Mesenteric fat pad (tissue), 1 donor: Measurements from ENCODE around the gene ARPC1B. TPM values are rescaled to one million over a fixed set of nuclear protein-coding genes. Genes with fewer than 3 reads are reported as not detected.
"Not testable (repeated sequence)": the region's sequence is repeated elsewhere in the genome, so short reads cannot be mapped to it uniquely, and the experiment has no call there.

ENCODE experiments used
- DNase-seq: peaks from one replicate; pipeline ENCODE4 v3.0.0-alpha.2; 2020; ENCODE audit warnings: low spot score
- long read RNA-seq: library from polyadenylated mRNA; unstranded; transcript quantifications from one replicate; pipeline ENCODE4 v2.0.0, GENCODE V29; 2020
- total RNA-seq: library from RNA; stranded (reverse); fragmentation: NEBNext Ultra II Directional; extraction: Animal tissue kit (Norgen Biotek cat#: 25700); gene quantifications from one replicate; pipeline ENCODE4 v1.2.1, GENCODE V29; 2021
- donor health status: DM: yes; HTN: yes; CAD: no.

The ARPC1B gene
- total RNA-seq: 159 TPM
- long read RNA-seq, transcript ARPC1B-207 (11 exons, 1,509 nt): minor isoform, 28 of 1,037 reads
- long read RNA-seq, transcript ARPC1B-213 (11 exons, 1,505 nt): minor isoform, 37 of 1,037 reads
- long read RNA-seq, transcript ARPC1B-222 (11 exons, 1,669 nt): minor isoform, 34 of 1,037 reads
- long read RNA-seq, transcript ARPC1B-201 (10 exons, 1,564 nt): major isoform, 760 of 1,037 reads
- long read RNA-seq, partial matches to known transcripts: 63 of 1,037 reads
- long read RNA-seq, other reads (novel, unspliced or antisense): 93 of 1,037 reads

DNA sequence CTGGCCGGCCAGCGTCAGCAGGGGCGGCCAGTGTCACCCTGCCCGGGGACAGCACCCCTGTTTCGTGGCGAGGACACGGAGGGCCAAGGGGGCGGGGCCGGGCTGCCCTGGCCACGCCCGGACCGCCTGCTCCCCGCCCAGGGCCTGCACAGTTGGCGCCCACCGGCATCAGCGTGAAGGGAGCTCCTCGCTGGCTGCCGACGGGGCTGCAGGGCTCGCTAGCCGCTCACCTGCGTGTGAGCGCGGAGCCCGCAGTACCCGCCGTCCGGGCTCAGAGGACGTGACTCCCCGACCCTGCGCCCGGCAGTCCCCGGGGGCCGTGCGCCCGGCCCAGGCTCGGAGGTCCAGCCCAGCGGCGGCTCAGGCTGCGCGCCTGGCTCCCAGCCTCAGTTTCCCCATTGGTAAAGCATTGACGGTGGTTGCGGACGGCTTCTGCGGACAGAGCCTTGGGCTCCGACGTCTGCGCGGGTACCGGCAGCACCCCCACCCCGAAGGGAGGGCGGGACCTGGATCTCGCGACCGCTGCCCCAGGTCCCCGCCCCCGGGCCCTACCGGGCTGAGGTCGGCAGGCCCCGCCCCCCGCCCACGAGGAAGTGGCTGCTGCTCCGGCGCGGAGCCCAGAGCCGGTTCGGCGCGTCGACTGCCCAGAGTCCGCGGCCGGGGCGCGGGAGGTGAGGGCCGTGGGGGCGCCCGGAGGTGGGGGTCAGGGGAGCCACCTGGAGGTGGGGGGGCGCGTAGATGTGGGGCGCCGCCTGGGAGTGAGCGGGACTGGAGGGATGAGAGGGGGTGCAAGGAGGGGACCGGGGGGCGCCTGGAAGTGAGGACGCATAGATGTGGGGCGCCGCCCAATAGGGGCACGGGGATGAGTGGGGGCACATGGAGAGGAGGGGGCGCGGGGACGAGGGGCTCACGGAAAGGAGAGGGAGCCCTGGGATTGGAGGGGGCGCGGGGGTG is at the start of gene ARPC1B:
TSS of gene ARPC1B (plus strand) at position 620 of the 954 bp plus-strand sequence. CDS start 10,985 bp downstream, outside the sequence.
- DNase-seq: peak; percentile 96

DNA sequence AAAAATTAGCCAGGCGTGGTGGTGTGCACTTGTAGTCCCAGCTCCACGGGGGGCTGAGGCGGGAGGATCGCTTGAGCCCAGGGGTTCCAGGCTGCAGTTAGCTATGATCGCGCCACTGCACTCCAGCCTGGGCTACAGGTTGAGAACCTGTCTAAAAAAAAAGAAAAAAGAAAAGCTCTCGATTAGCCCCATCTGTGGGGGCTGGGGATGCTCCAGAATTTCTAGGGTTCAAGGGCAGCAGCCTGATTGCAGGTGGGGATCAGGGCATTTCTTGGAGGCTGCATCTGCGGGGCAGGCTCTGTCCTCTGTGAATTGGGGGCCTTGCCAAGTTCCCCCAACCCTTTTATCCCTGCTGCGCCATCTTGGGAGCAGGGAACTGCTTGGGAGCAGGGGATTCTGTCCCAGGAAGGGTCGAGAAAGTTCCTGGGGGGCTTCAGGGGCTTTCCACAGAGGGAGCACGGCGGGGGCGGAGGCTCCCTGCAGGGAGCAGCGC is 49.5 kb upstream of the ARPC1B start:
- peak; percentile 81 for DNase-seq

DNA sequence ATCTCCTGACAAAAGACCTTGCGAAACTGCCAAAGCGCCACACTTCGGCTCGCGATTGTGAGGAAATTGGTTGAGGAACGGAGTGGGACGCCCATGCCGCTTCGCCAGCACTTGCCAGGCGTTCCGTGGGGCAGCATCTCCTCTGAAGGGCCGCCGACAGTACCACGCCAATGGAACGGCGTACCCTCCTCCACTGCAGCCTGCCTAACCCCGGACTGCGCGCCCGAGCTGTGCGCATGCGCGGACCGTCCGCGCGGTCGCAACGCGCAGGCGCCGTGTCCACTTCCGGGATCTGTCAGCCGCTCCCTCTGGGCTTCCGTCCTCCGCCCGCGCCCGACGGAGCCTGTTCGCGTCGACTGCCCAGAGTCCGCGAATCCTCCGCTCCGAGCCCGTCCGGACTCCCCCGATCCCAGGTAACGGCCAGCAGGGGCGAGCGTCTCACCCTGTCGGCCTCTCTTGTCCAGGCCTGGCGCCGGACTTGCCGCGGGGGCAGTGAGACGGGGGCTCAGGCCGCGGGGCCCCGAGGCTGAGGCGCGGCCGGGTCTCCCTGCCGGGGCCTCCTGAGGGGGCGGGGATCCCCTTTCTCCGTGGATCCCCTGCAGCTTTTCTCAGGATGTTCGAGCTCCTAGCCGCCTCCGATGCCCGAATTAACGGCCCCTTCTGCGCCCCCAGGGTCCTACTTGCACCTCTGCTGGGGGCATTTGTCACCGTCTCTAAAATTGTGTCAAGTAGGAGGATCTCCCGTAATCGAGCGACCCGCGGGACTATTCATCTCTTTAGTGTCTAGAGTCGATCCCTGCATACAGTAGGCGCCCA is 48.7 kb upstream of the ARPC1B start, which contains the start of gene ARPC1A:
TSS of gene ARPC1A (plus strand) at position 307 of the 816 bp plus-strand sequence. CDS start 7,456 bp downstream, outside the sequence.
- DNase-seq: peak; percentile 97

- peak; percentile 26 for DNase-seq
Measured at GRCh38 chr7:99326408-99326782, 48.1 kb upstream of the ARPC1B start.

GRCh38 chr7:99330314-99330961 is 44.1 kb upstream of the ARPC1B start:
- not testable (repeated sequence) for DNase-seq

DNA sequence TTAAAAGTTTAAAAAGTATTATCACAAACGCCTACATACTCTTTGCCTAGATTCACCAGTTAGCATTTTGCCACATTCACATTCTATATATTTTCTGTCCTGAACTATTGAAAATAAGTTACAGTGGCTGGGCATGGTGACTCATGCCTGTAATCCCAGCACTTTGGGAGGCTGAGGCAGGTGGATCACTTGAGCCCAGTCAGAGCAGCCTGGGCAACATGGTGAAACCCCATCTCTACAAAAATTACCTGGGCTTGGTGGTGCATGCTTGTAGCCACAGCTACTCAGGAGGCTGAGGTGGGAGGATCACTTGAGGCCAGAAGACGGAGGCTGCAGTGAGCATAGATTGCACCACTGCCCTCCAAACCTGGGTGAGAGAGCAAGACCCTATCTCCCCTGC is 43.5 kb upstream of the ARPC1B start:
- DNase-seq: no peak

DNA sequence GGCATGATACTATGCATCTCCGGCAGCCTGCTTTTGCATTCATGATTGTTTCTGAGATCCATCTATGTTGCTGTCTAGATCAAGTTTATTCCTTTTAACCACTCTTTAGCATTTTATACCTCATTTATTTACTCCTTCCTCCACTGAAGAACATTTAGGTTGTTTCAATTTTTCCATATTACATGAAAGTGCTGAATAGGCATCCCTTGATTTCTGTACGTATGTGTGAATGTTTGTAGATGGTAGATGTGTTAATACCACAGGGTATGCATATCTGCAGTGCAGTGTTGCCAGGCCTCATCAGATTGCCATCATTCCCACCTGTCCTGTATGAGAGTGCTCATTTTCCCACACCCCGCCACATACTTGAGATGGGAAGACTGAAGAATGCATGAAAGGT is 34.9 kb upstream of the ARPC1B start:
- no peak for DNase-seq

DNA sequence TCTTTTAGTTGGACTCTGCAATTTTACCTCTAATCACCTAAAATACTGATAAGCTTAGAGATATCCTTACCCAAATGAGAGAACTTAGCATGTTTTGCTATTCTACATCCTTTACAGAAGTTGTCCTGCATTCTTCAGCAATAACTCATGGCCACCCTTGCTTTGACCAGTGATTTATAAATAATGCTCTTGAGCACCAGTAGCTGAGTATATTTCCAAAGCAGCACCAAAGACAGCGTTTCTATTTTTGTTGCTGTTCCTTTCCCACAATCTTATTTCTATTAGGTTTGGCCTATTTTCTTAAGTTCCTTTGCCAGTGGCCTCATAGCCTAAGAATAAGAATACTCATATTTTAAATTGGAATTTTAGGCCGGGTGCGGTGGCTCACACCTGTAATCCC is 33.9 kb upstream of the ARPC1B start:
- no peak for DNase-seq

DNA sequence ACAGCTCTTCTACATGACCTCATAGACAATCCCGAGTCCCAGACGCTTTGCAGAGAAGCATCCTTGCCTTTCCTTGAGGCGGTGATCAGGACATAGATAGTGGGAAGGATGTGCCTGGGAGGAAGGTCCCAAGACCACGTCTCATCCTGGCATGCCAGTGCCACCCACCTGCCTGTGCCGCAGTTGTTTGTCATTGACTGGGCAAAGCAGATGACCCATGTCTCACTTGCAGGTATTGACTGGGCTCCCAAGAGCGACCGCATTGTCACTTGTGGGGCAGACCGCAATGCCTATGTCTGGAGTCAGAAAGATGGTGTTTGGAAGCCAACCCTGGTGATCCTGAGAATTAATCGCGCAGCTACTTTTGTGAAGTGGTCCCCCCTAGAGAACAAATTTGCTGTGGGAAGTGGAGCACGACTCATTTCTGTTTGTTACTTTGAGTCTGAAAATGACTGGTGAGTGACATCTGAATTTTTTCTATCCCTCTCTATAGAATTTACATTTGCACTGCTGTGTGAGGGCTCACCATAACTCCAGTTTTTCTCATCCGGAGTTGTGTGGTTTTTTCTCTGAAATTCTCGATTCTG is 30.4 kb upstream of the ARPC1B start:
- DNase-seq: no peak

- DNase-seq: peak; percentile 18
Measured at GRCh38 chr7:99350641-99351040, 23.9 kb upstream of the ARPC1B start.

DNA sequence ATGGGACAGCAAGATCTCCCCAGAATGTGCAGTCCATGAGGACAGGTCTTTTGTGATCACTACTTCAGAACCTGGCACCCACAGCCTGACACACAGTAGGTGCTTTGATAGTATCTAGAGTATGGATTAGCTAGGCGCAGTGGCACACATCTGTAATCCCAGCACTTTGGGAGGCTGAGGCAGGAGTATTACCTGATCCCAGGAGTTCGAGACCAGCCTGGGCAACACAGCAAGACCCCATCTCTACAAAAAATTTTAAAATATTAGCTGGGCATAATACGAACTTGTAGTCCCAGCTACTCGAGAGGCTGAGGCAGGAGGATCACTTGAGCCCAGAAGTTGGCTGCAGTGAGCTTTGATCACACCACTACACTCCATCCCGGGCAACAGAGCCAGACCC is 22.3 kb upstream of the ARPC1B start:
- peak; percentile 33 for DNase-seq

DNA sequence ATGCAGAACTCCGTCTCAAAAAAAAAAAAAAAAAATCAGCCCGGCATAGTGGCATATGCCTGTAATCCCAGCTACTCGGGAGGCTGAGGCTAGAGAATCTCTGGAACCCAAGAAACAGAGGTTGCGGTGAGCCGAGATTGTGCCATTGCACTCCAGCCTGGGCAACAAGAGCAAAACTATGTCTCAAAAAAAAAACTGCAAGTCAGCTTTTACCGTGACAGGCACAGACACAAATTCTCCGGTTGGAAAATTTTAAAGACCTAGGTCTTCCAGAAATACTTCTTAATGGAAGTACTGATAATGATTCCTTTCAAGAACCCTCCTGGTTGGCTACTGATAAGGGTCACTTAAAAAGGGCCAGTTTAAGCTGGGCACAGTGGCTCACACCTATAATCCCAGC is 19.4 kb upstream of the ARPC1B start:
- DNase-seq: peak; percentile 18

GRCh38 chr7:99357701-99358490 is 16.6 kb upstream of the ARPC1B start:
- DNase-seq: peak; percentile 65

DNA sequence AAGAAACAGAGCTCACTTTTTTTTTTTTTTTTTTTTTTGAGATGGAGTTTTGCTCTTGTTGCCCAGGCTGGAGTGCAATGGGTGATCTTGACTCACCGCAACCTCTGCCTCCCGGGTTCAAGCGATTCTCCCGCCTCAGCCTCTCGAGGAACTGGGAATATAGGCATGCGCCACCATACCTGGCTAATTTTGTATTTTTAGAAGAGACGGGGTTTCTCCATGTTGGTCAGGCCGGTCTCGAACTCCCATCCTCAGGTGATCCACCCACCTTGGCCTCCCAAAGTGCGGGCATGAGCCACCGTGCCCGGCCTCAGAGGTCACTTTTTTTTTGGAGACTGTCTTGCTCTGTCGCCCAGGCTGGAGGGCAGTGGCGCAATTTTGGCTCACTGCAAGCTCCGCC is 16.0 kb upstream of the ARPC1B start:
- not testable (repeated sequence) for DNase-seq

GRCh38 chr7:99359465-99360154 is 14.9 kb upstream of the ARPC1B start:
- no peak for DNase-seq

GRCh38 chr7:99362801-99363200 is 11.7 kb upstream of the ARPC1B start:
- DNase-seq: no peak

DNA sequence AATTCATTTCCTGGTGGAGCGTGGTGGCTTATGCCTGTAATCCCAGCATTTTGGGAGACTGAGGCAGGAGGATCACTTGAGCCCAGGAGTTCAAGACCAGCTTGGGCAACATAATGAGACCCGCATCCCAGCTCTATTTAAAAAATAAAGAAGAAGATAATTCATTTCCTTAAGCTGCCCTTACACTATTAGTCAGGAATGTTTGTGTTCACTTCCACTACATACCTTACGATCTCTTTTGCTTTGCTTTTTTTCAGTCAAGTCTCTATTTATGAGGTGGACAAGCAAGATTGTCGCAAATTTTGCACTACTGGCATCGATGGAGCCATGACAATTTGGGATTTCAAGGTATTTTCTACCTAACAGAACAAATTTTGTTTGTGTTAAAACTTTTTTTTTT is 11.2 kb upstream of the ARPC1B start:
- no peak for DNase-seq

DNA sequence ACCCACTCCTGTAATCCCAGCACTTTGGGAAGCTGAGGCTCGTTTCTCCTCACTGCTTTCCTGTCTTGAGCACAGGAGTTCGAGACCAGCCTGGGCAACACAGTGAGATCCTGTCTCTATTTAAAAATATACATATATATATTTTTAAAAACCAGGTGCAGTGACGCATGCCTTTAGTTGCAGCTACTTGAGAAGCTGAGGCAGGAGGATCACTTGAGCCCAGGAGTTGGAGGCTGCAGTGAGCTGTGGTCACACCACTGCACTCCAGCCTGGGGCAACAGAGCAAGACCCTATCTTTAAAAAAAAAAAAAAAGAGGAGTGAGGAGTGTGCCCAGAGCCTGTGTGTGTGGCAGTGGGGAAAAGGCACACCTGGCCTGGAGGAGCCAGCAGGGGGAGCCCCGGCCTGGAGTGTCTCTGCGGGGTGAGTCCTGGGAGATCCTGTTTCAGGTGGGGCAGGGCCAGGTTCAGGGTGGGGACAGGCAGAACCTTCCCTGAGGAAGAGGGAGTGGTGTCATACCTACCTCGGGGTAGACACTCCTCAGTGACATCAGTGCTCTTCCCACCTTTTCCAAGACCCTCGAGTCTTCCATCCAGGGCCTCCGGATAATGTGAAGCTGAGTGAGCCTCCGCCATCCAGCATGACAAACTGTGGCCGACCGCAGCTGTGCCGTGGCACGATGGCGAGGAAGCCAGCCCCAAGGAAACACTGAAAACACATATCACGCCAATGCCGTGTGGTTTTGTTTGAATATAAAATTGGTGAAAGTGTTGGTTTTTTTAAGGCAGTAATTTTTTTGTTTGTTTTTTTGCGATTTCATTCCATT is 9.0 kb upstream of the ARPC1B start:
- DNase-seq: no peak
